Activated effector memory CD4-positive, alpha-beta T cell treated with anti-CD3 and anti-CD28 coated beads, Interleukin-2, amount 50 U/mL, for 16 hours (primary cell): ENCODE results near the gene NEUROG1.
"Not testable (repeated sequence)": the region's sequence is repeated elsewhere in the genome, so short reads cannot be mapped to it uniquely, and the experiment has no call there.

Experiments
- DNase-seq: peaks from one replicate; pipeline ENCODE4 v3.0.0-alpha.2; 2020

NEUROG1 gene

DNA sequence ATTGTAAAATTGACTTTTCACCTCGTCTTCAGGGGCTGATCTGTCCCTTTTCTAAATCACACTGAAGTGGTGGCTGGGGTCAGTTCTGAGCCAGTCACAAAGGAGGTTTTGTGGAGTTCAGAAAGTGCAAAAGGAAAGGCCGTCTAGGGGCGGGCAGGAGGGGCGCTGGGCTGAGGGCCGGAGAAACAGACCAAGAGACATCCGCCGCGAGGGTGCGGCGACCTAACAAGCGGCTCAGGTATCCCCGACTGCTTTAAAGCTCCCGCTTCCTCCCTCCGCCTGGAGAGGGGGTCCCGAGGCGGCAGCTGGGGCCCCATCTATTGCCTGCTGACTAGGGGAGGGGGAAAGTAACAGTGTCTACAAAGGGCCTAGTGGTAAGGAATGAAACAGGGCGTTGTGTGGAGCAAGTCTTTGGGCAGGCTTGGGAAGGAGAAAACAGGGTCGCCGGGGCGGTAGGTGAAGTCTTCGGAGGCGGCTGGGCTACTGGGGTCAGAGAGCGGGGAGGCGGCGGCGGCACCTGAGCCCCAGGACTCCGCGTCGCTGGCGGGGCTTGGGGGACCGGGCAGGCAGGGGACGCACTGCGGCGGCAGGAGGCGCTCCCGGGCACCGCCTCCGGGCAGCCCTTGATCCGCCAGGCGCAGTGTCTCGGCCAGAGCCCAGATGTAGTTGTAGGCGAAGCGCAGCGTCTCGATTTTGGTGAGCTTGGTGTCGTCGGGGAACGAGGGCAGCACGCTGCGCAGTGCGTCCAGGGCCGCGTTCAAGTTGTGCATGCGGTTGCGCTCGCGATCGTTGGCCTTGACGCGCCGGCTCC, 950 bp downstream of the NEUROG1 start:
- DNase-seq: no peak

DNA sequence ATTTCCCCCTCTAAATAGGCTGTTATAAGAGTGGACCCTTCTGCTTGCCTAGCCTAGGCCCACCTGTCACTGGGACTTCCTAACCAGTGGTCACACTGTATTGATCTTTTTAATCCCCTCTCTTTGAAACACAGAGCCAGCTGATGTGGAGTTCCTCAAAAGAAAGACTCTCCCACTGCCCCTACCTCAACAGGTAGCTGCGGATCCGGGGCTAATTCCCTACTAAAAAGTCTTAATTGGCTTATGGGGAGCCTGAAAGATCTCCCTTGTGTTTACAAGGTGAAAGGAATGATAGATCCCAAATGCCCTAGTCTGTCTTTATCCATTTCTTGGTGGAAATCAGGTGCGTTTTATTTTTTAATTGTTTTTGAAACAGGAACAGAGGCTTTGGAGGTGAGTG, 2.0 kb downstream of the NEUROG1 start:
- DNase-seq: no peak

DNA sequence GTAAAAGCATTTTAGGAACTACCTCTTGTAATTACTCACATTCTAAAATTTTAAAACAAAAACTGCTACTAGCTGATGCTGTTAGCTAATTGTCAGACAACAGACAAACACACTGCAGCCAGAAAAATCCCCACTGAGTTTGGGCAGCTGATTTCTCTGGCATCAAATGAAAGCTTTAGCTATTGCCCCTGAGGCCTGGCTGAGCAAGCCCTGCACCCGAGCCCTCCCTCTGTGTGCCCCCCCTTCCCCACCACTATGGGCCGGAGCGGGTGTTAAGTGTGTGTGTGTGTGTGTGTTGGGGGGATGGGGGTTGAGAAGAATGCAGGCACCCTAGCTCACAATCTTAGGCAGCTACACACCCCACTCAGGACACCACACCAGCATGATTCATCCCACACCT, 2.4 kb downstream of the NEUROG1 start:
- DNase-seq: no peak

DNA sequence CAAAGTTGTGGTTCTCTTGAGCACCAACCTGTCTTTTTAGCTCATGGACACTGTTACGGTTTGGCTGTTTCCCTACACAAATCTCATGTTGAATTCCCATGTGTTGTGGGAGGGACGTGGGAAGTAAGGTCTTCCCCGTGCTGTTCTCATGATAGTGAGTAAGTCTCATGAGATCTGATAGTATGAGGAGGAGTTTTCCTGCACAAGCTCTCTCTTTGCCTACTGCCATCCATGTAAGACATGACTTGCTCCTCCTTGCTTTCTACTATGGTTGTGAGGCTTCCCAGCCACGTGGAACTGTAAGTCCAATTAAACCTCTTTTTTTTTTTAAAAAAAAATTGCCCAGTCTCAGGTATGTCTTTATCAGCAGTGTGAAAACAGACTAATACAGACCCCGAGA, 6.2 kb downstream of the NEUROG1 start:
- DNase-seq: not testable (repeated sequence)

DNA sequence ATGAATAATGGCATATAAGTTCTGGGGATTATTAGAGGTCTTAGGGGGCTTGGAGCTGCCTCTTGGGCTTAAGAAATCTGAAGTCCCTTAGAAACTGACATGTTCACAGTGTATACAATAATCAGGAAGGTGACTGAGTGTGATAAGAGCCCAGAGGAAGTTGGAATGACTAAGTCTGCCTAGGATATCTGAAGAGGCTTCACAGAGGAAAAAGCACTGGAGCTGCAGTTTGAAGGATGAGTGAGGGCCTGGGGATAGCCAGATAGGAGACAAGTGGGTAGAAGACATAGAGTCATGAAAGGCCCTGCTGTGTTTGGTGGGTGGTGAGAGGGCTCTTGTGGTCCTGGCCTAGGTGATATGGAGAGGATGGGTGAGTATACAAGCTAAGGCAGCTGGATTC, 8.8 kb downstream of the NEUROG1 start:
- no peak for DNase-seq

DNA sequence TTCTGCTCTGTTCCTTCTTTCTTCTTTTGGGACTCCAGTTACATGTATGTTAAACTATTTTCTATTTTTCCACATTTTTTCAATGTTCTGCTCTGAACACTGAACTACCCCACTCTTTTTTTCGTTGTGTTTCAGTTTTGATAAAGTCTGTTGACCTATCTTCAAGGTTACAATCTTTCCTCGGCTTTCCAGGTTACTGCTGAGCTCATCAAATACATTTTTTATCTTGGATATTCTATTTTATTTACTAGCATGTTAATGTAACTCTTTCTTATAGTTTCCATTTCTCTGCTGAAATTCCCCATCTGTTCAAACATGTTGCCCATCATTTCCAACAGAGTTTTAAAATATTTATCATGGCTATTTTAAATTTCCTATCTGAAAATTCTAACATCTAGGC, 13.8 kb downstream of the NEUROG1 start:
- no peak for DNase-seq

DNA sequence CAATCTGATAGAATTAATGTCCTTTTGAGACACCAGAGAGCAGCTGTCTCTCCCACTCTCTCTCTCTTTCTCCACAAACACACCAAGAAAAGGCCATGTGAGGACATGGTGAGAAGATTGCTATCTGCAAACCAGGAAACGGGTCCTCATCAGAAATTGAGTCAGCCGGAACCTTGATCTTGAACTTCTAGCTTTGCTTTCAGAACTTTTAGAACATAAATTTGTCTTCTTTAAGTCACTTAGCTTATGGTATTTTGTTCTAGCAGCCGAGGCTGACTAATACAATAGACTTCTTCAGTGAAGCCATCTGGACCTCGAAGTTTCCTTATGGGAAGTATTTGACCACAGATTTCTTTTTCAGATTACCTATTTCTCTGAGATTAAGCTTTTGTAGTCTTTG, 18.1 kb downstream of the NEUROG1 start:
- no peak for DNase-seq

DNA sequence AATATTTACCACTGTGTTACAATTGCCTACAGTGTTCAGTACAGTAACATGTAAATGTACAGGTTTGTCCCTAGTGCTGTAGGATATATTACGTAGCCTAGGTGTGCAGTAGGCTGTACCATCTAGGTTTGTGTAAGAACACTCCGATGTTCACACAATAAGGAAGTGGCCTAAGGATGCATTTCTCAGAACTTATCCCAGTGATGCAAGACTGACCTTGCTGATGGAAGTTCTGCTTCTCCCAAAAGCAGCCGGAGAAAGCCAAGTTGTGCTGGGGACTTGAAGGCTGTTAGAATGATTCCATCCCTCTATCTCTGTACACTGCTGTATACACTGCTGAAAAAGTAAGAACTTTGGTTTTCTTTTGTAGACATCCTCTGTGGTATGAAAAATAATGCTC, 21.6 kb downstream of the NEUROG1 start:
- no peak for DNase-seq

DNA sequence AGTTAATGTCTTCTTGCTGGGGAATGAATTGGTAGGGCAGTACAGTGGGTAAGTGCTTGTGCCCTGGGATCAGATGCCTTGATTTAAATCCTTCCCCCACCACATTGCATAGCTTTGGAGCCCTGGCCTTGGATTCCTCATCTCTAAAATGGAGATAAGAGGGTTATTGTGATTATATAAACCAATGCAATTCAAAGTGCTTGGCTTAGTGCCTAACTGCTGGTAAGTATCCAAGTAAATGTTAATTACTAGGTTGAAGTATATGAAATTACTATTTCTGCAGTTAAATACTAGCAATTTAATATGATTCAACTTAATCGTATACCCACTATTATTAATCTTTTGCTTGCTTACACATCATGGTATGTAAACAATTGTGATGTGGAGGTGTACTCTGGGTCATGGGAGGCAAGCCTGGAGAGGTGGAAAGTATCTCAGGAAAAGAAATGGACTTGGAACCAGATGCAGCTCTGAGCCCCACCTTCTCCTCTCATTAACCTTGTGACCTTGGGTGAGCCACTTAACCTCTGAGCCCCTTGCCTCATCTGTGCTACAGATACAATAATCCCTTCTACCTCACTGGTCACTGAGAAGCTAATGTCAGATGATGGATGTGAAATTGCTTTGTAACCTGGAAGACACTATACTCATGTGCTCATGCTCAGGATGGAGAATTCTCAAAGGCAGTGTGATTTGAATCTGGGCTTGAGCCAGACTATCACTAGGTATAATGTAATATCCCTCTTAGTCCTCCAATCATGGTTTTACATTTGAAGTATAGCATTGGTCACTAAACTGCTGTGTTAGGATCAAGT, 23.8 kb downstream of the NEUROG1 start:
- no peak for DNase-seq

DNA sequence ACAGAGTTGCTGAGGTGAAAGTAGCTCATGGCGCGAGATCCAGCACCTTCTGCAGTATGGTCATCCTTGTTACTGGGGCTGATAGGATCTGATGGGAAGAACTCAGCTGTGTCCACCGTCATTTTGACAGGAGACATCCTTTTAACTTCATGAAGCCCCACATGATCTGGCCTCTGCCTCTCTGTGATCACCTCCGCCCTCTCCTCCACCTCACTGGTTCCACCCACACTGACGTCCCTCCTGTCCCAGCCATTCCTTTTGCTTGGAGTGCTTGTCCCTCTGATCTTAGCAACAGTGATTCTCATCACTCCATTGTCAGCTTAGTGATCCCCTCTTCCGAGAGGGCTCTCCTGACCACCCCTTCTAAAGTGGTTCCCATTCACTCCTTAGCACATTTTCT, 25.8 kb downstream of the NEUROG1 start:
- no peak for DNase-seq

DNA sequence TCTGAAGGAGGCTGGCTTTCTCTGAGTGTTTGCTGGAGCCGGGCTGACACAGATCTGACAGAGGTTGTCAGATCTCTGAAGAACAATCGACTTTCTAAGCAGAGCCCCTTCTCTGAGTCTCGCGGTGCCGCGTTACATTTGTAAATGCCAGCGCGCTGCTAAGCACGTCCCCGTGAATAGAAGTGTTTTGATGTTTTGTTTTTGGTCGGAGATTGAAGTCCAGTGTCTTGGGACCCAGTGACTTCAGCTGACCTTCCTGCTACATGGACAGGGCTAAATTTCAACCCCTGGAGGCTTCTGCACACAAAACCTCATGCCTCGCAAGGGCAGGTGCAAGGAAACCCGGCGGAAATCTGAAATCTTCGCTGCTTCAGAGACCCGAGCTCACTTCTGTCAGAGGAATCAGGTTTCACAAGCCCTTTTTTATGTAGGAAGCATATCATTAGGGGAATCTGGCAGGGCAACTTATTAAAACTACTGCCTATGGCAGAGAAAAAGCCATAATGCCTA, 27.2 kb downstream of the NEUROG1 start:
- DNase-seq: no peak

DNA sequence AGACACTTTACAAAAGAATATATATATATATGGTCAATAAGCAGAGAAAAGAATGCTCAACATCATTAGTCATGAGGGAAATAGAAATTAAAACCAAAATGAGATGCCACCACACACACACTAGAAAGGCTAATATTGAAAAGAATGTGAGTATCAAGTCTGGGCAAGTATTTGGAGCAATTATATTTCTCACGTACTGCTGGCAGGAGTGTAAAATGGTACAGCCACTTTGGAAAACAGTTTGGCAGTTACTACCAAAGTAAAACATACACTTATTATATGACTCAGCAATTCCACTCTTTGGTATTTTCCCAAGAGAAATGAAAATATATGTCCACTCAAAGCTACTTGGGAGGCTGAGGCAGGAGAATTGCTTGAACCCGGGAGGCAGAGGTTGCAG, 29.8 kb downstream of the NEUROG1 start:
- no peak for DNase-seq

DNA sequence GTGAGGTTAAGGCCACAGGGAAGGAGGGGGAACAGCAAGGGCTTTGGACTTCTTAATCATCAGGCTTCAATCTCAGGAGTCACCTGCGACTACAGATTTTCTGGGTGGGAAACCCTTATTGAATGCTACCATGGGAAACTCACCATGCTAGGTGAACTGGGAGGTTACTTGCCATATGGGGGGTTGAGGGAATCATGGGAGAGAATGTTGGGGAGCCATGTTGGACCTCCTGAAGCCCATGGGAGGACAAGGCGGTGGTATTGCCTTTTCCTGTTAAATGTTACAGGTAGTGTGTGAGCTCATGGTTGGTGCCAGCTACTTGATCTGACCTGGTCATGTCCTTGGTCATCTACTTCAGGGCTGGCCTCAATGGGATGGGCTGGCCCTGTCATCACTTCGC, 31.4 kb downstream of the NEUROG1 start:
- DNase-seq: no peak

DNA sequence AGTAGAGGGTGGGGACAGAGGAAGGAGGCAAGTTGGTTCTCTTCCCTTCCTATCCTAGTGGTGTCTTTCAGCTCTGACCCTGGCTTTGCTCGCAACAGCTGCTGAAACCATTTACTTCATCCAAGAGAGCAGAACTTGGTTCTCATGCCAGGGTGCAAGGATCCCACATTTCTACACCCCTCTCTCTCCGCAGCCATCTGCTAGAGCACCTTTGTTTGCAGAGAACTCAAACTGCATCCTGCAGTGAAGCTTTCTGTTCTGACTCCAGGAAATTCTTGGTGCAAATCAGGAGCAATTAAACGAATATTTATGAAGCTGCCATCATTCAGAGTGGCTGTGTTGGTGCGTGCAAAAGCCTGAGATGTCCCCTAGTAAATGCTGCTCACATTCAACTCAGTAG, 31.9 kb downstream of the NEUROG1 start:
- no peak for DNase-seq

DNA sequence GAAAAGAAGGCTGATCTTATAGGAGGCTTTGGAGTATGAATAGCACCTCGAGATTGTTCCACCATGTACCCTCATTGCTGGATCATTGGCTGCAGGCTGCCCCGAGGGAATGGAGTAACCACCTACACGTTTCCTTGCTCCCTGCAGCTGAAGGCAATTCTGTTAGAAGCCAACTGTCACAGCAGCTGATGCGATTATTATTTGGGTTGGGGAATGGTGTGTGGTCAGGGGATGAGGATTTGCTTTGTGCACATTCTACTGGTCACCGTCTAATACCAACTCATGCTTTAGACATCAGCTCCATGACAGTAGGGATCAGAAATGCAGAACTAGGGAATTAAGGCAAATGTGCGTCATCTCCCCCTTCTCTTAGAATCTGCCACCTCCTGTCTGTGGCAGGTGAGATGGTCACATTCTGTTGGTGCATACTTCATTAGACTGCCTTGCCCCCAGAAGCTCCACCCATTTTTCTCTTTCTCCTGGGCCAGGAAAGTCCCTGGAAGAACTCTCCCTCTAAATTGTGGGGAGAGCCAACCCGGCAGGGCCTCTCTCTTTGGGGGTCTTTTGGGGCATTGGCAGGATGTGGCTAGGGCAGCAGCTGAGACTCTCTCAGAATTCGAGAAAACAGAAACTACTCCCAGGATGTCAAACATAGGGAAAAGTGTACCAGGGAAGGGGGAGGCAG, 32.8 kb downstream of the NEUROG1 start:
- no peak for DNase-seq

DNA sequence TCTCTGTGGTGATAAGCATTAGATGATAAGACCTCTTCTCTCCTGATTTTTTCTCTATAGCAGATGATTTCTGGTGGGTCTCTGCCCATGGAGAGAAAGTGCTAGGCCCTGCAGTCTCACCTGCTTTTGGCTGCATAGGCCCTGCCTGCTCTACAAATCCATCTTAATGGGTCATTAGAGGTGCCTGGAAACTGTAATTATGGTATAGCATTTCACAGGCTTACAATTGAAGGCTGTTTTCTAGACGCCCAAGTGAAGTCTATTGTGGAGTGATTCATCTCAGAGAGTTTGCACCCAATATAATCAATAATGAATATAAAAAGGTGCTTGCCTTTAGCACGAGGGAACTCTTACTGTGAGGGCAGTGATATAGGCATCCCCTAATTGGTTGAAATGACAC, 33.8 kb downstream of the NEUROG1 start:
- DNase-seq: no peak

DNA sequence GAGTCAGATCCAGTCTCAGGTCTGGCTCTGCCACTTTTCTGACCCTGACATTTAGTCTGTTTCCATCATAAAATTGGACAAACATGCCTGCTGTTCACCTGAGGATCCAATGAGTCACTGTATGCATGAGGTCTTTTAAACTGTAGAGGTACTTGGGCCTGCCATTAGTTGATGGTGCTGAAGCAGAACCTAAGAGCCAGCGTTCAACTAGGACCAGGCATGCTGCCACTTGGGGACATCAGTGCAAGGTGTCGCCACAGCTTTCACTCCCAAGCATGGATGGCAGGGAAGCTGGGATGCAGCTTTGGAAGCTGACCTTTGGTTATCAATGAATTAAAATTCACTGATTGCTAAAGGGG, 37.1 kb downstream of the NEUROG1 start:
- DNase-seq: no peak

DNA sequence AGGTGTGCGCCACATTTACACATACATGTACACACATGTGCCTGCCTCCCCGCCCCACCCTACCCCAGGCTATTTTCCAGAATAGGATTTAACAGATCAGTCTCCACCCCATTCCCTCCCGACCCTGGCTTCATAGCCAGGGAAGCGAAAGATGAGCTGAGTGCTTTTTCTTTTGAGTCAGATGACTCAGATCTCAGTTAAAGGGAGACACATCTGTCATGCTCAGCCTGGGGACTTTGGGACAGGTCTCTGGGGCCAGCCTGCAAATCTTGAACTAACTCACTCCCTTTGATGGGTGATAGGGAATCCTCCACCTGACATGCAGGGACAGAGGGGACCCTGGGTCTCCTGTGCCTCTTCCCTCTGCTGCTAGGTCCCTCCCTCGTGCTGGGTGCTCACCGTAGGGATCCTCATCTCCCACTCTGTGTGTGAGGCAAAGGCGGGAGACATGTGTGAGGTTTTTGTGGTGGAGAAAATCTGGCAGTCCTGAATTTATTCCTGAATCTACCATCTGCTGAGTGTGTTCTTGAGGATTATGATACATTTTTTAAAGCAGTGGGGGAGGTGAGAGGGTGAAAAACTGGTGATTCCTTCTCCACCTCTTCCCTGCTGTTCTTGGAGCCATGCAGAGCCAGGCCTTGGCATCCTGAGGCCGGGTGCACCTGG, 37.7 kb downstream of the NEUROG1 start:
- no peak for DNase-seq

DNA sequence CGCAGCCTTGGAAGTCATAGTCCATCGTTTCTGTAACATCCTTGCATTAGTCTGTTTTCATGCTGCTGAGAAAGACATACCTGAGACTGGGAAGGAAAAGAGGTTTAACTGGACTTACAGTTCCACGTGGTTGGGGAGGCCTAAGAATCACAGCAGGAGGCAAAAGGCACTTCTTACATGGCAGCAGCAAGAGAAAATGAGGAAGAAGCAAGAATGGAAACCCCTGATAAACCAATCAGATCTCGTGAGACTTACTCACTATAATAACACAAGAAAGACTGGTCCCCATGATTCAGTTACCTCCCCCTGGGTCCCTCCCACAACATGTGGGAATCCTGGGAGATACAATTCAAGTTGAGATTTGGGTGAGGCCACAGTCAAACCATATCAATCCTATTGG, 40.2 kb downstream of the NEUROG1 start:
- not testable (repeated sequence) for DNase-seq

DNA sequence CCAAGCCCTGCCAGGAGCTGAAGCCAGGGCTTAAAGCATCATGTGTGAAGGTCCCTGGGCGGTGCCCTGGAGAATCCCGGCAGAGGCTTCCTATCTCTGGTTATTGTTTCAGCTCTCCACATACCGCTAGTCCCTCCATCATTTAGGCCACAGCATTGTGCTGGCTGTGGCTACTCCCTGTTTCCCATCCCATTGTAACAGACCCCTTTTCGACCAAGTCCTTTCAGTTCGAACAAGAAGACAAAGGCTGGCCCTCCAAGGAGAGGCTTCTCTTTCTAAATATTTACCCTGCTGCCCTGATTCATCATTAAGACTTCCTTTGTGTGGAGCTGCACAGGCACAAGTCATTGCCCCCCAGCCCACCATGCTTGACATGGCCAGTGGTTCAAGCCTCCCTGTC, 41.6 kb downstream of the NEUROG1 start:
- DNase-seq: no peak

DNA sequence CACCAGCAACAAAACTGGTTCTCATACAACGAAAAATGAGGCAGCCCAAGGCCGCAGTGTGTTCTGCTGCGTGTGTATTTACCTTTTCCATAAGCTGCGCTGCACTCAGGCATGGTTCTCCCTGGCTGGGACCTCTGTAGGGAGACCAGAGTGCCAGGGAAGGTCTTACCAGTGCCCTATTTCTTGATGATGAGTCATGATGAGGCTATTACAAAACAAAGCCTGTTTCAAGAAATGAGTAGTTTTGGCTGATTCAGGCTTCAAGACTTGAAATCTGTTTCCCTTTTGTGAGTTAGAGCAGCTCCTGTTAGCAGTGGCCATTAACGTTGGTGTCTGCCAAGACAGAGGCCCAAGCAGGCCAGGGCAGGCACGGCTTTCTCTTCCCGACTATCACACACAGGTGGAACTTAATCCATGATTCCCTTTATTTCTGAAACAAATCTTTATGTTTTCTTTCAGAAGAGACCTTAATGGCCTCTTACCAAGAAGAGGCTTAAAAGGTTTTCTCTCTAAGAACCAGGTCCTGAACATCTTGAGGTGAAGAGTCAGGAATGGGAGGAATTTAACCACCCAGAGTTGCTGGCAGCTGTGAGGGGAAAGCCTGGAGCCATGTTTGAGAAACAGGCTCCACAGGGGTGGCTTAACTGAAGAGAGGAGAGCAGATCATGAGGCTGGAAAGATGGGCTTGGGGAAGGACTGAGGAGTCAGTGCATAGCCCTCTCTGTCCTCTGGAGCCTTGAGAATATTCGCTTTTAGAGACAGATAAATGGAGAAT, 42.2 kb downstream of the NEUROG1 start:
- DNase-seq: no peak

DNA sequence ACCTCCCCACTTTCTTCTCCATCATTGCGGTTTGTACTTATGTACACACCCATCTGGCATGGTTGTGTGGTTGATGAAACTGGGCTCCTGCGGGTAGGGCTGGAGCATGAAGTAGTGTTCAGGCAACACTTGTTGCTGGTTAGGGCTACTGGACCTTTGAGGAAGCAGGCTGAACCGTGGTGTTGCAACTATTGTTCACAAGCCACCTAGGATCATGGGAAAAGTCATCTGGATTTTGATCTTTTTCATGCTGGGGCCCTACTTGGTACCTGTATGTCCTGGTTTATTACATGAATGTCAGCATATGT, 43.5 kb downstream of the NEUROG1 start:
- DNase-seq: no peak
